Astrocyte of the cerebellum (primary cell): ENCODE results near the gene UBQLN3.

Experiments used
- DNase-seq: peaks from one replicate; pipeline ENCODE4 v3.0.0-alpha.2; 2011; ENCODE audit warnings: low read depth
- H3K4me3 ChIP-seq: 2 replicates; pipeline ENCODE4 v1.5.1; 2011; ENCODE audit warnings: mild to moderate bottlenecking, low read depth, low read length, moderate library complexity
- in situ Hi-C: cut with HindIII; loops from 2 replicates; pipeline ENCODE4 v1.10.0; 2017; ENCODE audit warnings: low sequenced_read_pairs
- TF ChIP-seq, protein P1 (sequence below): IDR thresholded peaks from 2 replicates; pipeline ENCODE4 v1.5.1; 2012; ENCODE audit warnings: low read length, low read depth, moderate library complexity, mild to moderate bottlenecking; ENCODE audit errors: missing control alignments

UBQLN3 gene

DNA sequence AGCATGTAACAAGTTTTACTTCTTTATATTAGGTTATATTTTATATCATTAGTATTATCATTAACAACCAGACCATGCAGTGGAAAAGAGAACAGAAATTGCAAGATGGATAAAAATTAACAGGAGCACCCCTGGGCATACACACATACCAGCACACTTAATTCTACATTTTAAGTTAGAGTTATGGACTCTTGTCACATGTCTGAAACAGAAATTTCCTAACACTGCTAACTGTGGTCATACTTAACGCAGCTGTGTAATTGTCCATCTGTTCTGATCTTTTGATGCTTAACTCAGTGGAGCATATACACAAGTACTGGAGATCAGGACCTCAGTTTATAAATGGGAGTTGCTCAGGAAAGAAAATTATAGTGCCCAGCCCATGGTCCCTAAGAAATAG is 38.2 kb upstream of the UBQLN3 start:
- TF ChIP-seq, protein P1, sequence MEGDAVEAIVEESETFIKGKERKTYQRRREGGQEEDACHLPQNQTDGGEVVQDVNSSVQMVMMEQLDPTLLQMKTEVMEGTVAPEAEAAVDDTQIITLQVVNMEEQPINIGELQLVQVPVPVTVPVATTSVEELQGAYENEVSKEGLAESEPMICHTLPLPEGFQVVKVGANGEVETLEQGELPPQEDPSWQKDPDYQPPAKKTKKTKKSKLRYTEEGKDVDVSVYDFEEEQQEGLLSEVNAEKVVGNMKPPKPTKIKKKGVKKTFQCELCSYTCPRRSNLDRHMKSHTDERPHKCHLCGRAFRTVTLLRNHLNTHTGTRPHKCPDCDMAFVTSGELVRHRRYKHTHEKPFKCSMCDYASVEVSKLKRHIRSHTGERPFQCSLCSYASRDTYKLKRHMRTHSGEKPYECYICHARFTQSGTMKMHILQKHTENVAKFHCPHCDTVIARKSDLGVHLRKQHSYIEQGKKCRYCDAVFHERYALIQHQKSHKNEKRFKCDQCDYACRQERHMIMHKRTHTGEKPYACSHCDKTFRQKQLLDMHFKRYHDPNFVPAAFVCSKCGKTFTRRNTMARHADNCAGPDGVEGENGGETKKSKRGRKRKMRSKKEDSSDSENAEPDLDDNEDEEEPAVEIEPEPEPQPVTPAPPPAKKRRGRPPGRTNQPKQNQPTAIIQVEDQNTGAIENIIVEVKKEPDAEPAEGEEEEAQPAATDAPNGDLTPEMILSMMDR = no peak
- no peak for DNase-seq
- in situ Hi-C loops = no loop called here
- H3K4me3 ChIP-seq = no peak overlapping the region

DNA sequence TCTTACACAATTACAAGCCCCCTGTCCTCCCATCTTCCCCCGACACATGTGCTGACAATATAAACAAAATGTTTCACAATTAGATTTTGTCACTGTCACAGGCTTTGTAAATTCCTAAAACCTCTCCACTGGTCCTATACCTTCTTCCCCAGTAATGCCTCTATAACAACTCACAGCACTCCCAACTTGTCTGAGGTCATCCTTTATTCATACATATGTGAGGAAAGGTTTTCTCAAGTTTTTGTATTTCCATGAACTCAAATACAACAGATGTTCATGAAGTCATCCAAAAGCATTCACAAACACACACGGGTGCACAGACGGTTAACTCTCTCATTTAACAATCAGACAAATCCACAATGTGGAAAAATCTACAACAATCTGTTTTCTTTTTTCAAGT is 36.7 kb upstream of the UBQLN3 start:
- in situ Hi-C loops = no loop called here
- no peak overlapping the region for H3K4me3 ChIP-seq
- TF ChIP-seq, protein P1 = no peak
- no peak for DNase-seq

DNA sequence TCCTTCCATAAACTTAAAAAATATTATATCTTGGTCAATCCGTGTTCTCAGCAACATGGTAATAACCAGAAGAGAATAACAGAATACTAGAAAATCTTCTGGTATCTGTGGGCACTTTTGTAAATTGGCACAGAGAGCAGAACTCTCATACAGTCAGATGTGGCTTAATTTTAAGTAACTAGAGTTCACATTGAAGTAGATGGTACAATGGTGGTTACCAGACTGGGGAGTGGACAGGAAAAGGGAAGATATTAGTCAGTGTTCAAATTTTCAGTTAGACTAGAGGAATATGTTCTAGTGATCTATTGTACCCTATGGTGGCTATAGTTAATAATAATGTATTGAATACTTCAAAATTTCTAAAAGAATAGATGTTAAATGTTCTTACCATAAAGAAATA is 31.7 kb upstream of the UBQLN3 start:
- H3K4me3 ChIP-seq = no peak overlapping the region
- DNase-seq = no peak
- TF ChIP-seq, protein P1 = no peak
- in situ Hi-C loops = no loop called here

DNA sequence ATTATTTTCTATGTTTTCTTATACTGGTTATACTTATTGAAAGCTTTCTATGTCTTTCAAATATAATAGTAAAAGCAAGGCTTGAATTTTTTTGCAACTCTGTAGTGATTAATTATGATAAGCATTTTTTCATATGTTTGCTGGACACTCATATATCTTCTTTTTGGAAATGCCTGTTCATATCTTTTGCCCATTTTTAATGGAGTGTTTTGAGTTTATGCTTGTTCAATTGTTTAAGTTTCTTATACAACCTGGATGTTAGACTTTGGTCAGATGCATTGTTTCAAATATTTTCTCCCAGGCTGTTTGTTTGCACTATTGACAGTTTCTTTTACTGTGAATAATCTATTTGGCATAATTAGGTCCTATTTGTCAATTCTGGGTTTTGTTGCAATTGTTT is 26.7 kb upstream of the UBQLN3 start:
- no peak overlapping the region for H3K4me3 ChIP-seq
- TF ChIP-seq, protein P1 = no peak
- in situ Hi-C loops = no loop called here
- no peak for DNase-seq

DNA sequence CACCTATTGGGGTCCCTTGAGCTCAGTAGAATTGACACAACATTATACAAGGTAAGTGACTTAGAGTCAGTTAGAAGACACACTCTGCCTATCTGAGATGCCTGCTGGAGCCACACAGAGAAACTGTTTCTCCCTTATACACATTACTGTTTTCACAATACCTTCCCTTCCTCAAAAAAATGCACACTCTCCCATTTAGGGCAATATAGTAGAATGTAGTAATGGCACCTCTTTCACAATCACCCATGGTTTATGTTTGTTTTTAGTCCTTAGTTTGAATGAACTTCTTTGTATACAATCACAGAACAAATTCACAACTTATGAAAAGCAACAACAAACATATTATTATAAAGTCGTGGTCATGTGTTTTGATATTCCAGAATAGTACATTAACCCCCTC is 24.3 kb upstream of the UBQLN3 start:
- TF ChIP-seq, protein P1 = no peak
- no peak for DNase-seq
- no peak overlapping the region for H3K4me3 ChIP-seq
- in situ Hi-C loops = no loop called here

DNA sequence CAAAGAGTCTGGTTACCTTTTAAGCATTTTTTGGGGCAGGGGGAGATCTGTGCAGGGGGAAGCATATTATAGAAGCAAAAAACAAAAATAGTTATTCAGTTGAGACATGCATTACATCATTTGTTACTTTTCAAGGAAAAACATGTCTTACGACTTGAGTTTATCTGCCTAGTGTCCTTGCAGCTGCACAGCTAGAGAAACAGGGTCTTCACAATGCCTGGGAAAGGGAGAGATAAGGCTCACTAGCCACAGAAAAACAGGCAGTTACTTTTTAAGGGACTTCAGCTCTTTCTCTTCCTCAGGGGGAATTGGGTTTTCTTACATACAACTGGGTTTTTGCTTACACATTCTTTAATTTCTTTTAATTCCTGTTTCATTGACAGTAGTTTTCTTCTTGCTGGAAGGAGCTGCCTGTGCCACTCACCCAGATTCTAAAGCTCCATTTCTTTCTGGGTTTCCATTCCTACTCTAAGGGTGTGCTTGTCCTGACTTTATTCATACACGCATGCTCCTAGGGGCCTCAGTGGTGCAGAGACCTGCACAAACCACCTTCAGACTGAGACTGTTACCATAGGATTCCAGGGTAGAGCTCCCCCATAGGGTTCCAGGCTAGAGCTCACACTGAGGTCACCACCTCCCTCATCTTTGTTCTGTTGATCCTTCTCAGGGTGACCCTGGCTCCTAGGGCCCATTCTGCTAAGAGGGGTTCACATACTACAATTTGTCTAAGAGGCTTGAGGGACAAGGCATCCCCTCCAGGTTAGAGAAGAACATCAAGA is 21.5 kb upstream of the UBQLN3 start:
- no peak for DNase-seq
- TF ChIP-seq, protein P1 = no peak
- in situ Hi-C loops = no loop called here
- no peak overlapping the region for H3K4me3 ChIP-seq
